Activated naive CD8-positive, alpha-beta T cell treated with anti-CD3 and anti-CD28 coated beads for 36 hours (primary cell): ENCODE data around the gene ANKRD30B. TPM values are rescaled to one million over a fixed set of nuclear protein-coding genes. Genes with fewer than 3 reads are reported as not detected.
"Not testable (repeated sequence)": the region's sequence is repeated elsewhere in the genome, so short reads cannot be mapped to it uniquely, and the experiment has no call there.

Source experiments
- DNase-seq: peaks from one replicate; pipeline ENCODE4 v3.0.0; 2021
- H3K27ac Mint-ChIP-seq: one replicate; pipeline ENCODE4 v1.8.0; 2022; ENCODE audit warnings: mild to moderate bottlenecking, moderate library complexity, mixed read lengths
- H3K27me3 Mint-ChIP-seq: one replicate; pipeline ENCODE4 v1.8.0; 2022; ENCODE audit warnings: mild to moderate bottlenecking, mixed read lengths
- H3K36me3 Mint-ChIP-seq: one replicate; pipeline ENCODE4 v1.8.0; 2021; ENCODE audit warnings: mild to moderate bottlenecking, mixed read lengths
- H3K4me1 Mint-ChIP-seq: one replicate; pipeline ENCODE4 v1.8.0; 2021; ENCODE audit warnings: mixed read lengths
- H3K4me3 Mint-ChIP-seq: one replicate; pipeline ENCODE4 v1.8.0; 2022; ENCODE audit warnings: mild to moderate bottlenecking, moderate library complexity, mixed read lengths
- H3K9me3 Mint-ChIP-seq: one replicate; pipeline ENCODE4 v1.8.0; 2022; ENCODE audit warnings: mixed read lengths
- total RNA-seq, 2 experiments: library from RNA; stranded (reverse); gene quantifications; one replicate each; pipeline ENCODE4 v1.2.3, GENCODE V29; 2021

The ANKRD30B gene, protein sequence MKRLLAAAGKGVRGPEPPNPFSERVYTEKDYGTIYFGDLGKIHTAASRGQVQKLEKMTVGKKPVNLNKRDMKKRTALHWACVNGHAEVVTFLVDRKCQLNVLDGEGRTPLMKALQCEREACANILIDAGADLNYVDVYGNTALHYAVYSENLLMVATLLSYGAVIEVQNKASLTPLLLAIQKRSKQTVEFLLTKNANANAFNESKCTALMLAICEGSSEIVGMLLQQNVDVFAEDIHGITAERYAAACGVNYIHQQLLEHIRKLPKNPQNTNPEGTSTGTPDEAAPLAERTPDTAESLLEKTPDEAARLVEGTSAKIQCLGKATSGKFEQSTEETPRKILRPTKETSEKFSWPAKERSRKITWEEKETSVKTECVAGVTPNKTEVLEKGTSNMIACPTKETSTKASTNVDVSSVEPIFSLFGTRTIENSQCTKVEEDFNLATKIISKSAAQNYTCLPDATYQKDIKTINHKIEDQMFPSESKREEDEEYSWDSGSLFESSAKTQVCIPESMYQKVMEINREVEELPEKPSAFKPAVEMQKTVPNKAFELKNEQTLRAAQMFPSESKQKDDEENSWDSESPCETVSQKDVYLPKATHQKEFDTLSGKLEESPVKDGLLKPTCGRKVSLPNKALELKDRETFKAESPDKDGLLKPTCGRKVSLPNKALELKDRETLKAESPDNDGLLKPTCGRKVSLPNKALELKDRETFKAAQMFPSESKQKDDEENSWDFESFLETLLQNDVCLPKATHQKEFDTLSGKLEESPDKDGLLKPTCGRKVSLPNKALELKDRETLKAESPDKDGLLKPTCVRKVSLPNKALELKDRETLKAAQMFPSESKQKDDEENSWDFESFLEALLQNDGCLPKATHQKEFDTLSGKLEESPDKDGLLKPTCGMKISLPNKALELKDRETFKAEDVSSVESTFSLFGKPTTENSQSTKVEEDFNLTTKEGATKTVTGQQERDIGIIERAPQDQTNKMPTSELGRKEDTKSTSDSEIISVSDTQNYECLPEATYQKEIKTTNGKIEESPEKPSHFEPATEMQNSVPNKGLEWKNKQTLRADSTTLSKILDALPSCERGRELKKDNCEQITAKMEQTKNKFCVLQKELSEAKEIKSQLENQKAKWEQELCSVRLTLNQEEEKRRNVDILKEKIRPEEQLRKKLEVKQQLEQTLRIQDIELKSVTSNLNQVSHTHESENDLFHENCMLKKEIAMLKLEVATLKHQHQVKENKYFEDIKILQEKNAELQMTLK (N-terminal part only)
- total RNA-seq: not detected

DNA sequence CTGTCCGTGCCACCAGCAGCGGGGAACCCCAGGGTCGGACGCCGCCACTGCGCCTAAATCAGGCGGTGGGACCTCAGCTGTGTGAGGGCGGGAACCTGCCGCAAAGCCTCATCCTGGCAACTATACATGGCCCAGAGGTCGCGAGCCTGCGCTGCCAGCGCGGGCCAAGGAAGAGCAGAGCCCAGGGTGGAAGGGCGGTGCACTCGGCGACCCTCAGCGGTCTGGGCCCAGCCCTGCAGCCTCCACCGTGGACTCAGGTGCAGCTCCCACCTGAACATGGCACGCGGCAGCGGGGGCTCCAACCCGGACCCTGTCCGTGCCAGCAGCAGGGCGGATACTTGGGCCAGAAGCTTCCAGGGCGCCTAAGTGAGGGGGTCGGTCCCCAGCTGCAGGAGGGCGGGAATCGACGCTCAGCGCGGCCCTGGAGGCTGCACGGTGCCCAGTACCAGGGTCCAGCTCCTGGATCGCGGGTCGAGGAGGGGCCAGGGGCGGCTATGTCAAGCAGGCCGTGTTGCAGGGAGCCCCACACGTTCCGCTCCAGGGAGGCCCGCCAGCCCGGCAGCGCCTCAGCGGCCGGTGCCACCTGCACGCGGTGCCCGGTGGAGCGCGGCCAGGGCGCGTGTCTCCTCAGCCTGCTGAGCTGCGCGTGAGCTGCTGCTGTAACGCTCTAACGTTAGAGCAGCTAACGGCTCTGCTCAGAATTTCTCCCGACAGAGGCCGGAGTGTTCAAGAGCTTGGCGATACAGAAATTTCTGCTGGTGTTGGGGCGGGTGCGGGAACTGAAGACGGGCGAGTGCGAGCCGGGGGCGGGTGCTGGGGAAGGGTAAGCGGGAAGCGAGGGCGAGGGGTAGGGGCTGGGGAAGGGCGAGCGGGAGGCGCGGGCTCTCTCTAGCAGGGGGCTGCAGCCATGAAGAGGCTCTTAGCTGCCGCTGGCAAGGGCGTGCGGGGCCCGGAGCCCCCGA, at the start of gene ANKRD30B:
ANKRD30B (plus strand) TSS at position 660 of the 962 bp plus-strand sequence; CDS start at position 908, 248 bp downstream.
- H3K4me3 Mint-ChIP-seq: peak within 1 kb of the TSS; percentile 22
- no peak within 1 kb of the TSS for H3K27ac Mint-ChIP-seq
- no peaks in the 10 kb centered on the region for H3K9me3 Mint-ChIP-seq
- H3K4me1 Mint-ChIP-seq: peaks cover 5% of the 10 kb centered on the region
- peaks cover 24% of the 10 kb centered on the region for H3K27me3 Mint-ChIP-seq
- DNase-seq: peak; percentile 8
- H3K36me3 Mint-ChIP-seq: no peaks in the 10 kb centered on the region

GRCh38 chr18:14701286-14702040, 46.5 kb upstream of the ANKRD30B start:
- H3K9me3 Mint-ChIP-seq, H3K4me3 Mint-ChIP-seq, H3K4me1 Mint-ChIP-seq, H3K27ac Mint-ChIP-seq, DNase-seq, H3K27me3 Mint-ChIP-seq, H3K36me3 Mint-ChIP-seq: not testable (repeated sequence)

DNA sequence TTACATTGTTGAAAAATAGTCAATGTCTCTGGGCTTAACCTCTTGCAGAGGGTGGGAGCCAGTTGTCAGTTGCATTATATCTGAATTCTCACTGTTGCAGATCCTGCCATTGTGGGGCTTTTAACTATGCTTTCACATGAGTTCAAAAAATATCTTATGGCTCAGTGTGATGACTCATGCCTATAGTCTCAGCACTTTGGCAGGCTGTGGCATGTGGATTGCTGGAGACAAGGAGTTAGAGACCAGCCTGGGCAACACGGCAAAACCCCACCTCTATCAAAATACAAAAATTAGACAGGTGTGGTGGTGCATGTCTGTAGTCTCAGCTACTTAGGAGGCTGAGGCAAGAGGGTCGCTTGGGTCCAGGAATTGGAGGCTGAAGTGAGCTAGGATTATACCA, 38.2 kb upstream of the ANKRD30B start:
- not testable (repeated sequence) for H3K4me3 Mint-ChIP-seq, H3K27ac Mint-ChIP-seq, H3K9me3 Mint-ChIP-seq, H3K36me3 Mint-ChIP-seq, H3K27me3 Mint-ChIP-seq, H3K4me1 Mint-ChIP-seq, DNase-seq

DNA sequence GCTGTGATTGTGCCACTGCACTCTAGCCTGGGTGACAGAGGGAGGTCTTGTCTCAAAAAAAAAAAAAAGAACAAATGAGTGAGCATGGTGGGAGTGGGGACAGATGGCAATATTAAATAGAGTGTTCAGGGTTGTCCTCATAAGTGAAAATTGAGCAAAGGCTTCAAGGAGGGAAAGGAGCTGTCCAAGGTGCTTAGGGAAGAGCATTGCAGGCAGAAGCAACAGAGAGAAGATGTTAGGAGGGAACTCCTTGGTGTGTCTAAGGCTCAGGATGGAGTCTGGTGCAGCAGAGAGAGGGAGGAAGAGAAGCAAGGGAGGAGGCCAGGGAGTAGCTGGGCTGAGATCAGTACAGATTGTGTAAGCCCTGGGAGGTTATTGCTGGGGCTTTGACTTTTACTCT, 26.4 kb upstream of the ANKRD30B start:
- DNase-seq, H3K4me1 Mint-ChIP-seq, H3K27ac Mint-ChIP-seq, H3K36me3 Mint-ChIP-seq, H3K9me3 Mint-ChIP-seq, H3K4me3 Mint-ChIP-seq, H3K27me3 Mint-ChIP-seq: not testable (repeated sequence)

DNA sequence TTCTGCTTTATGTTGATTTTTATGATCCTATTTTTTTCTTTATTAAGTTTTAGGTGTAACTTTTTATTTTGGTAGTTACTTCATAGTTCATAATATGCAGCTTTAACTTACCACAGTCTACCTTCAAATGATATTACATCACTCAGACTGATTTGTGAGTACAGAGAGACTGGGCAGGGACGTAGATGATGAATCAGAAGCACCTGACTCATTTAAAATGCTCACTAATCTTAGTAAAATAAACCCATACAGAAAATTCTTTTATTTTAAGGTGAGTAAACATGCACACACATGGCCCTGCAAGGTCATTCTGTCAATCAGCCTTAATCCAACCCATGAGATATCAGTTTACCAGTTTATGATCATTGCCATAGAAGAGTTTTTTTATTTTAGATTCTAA, 8.9 kb upstream of the ANKRD30B start:
- H3K9me3 Mint-ChIP-seq, DNase-seq, H3K4me1 Mint-ChIP-seq, H3K4me3 Mint-ChIP-seq, H3K27me3 Mint-ChIP-seq, H3K36me3 Mint-ChIP-seq, H3K27ac Mint-ChIP-seq: not testable (repeated sequence)

- Mint-ChIP-seq H3K27ac (no peak overlapping the region), H3K9me3 (no peaks in the 10 kb centered on the region), H3K4me3 (no peak overlapping the region), H3K36me3 (no peaks in the 10 kb centered on the region), H3K27me3 (peaks cover 24% of the 10 kb centered on the region), H3K4me1 (peaks cover 5% of the 10 kb centered on the region)
- DNase-seq: no peak
Measured at GRCh38 chr18:14746897-14747296, 1.1 kb upstream of the ANKRD30B start.

GRCh38 chr18:14748496-14748895, 524 bp downstream of the ANKRD30B start:
- H3K27me3 Mint-ChIP-seq: peaks cover 24% of the 10 kb centered on the region
- H3K4me3 Mint-ChIP-seq: peak overlapping the region; percentile 22
- no peaks in the 10 kb centered on the region for H3K9me3 Mint-ChIP-seq
- H3K36me3 Mint-ChIP-seq: no peaks in the 10 kb centered on the region
- H3K27ac Mint-ChIP-seq: no peak overlapping the region
- no peak for DNase-seq
- peaks cover 5% of the 10 kb centered on the region for H3K4me1 Mint-ChIP-seq

DNA sequence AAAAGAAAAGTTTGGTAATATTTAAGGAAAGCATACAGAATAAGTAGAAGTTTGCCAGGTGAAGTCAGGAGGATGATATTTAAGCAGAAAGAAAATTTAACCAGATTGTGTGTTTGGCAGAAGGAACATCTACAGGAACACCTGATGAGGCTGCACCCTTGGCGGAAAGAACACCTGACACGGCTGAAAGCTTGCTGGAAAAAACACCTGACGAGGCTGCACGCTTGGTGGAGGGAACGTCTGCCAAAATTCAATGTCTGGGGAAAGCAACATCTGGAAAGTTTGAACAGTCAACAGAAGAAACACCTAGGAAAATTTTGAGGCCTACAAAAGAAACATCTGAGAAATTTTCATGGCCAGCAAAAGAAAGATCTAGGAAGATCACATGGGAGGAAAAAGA, 15.6 kb downstream of the ANKRD30B start:
- not testable (repeated sequence) for H3K4me1 Mint-ChIP-seq, H3K9me3 Mint-ChIP-seq, H3K27me3 Mint-ChIP-seq, DNase-seq, H3K27ac Mint-ChIP-seq, H3K4me3 Mint-ChIP-seq, H3K36me3 Mint-ChIP-seq

DNA sequence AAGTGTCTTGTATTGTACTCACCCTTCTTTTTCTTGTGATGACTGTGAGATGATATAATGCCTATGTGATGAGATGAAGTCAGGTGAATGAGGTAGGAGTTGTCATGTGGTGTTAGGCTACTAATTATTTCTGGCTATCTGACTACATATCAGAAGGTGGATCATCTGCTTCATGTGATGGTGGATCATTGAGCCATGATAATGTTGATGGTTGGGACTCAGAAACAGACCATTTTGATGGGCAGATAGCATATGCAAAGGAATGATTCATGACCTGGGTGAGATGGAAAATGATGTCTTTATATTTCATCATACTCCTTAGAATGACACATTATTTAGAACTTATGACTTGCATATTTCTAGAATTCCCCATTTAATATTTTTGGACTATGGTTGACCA, 19.5 kb downstream of the ANKRD30B start:
- peak overlapping the region; percentile 18 for H3K27ac Mint-ChIP-seq
- H3K4me1 Mint-ChIP-seq: peaks cover 9% of the 10 kb centered on the region
- DNase-seq: no peak
- H3K4me3 Mint-ChIP-seq: no peak overlapping the region
- no peaks in the 10 kb centered on the region for H3K27me3 Mint-ChIP-seq
- H3K9me3 Mint-ChIP-seq: no peaks in the 10 kb centered on the region
- no peaks in the 10 kb centered on the region for H3K36me3 Mint-ChIP-seq

GRCh38 chr18:14768241-14768640, 20.3 kb downstream of the ANKRD30B start:
- DNase-seq: no peak
- no peaks in the 10 kb centered on the region for H3K27me3 Mint-ChIP-seq
- H3K4me1 Mint-ChIP-seq: peaks cover 9% of the 10 kb centered on the region
- no peaks in the 10 kb centered on the region for H3K36me3 Mint-ChIP-seq
- peak overlapping the region; percentile 31 for H3K27ac Mint-ChIP-seq
- H3K4me3 Mint-ChIP-seq: no peak overlapping the region
- H3K9me3 Mint-ChIP-seq: no peaks in the 10 kb centered on the region

DNA sequence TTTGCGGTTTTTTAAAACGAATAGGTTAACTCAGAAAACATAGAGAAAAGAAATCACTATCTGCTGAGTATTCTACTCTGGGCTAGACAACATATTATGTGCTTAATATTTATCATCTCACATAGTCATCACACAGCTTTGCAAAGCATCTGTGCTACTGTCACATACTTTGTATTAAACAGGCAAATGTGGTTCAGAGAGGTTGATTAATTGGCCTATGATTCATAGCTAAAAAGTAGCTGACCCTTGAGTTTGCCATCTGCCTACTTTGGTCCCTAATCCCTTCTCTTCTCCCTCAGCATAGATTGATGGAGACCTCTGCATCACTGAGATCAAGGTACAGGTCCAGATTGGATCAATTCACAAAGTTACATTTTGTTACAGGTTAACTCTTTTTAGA, 21.4 kb downstream of the ANKRD30B start:
- Mint-ChIP-seq H3K27me3 (no peaks in the 10 kb centered on the region), H3K27ac (no peak overlapping the region), H3K36me3 (no peaks in the 10 kb centered on the region), H3K4me3 (no peak overlapping the region), H3K4me1 (peaks cover 9% of the 10 kb centered on the region), H3K9me3 (no peaks in the 10 kb centered on the region)
- no peak for DNase-seq

GRCh38 chr18:14776801-14777200, 28.8 kb downstream of the ANKRD30B start:
- DNase-seq: no peak
- H3K27me3 Mint-ChIP-seq: no peaks in the 10 kb centered on the region
- no peaks in the 10 kb centered on the region for H3K9me3 Mint-ChIP-seq
- no peak overlapping the region for H3K4me3 Mint-ChIP-seq
- no peaks in the 10 kb centered on the region for H3K36me3 Mint-ChIP-seq
- H3K4me1 Mint-ChIP-seq: no peaks in the 10 kb centered on the region
- no peak overlapping the region for H3K27ac Mint-ChIP-seq

DNA sequence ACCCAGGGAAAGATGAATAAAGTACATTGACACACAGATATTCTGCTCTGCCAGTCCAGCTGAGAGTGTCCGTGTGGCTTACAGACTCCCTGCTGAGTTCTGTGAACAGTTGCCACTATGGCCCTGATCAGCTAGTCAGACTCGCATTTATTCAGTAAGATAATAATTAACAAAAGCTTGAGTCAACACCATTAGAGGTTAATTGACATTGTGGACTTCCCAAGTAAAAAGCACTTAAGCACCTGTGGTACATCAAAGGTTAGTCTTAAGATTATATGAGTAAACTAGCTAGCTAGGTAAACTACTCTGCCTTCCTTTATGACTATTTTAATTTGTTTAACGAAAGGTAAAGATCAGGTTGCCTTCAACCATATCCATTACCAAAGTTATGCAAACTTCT, 33.7 kb downstream of the ANKRD30B start:
- H3K27me3 Mint-ChIP-seq: no peaks in the 10 kb centered on the region
- no peak overlapping the region for H3K27ac Mint-ChIP-seq
- no peak for DNase-seq

More for the DNA sequence above, 33.7 kb downstream of the ANKRD30B start:
- no peaks in the 10 kb centered on the region for H3K9me3 Mint-ChIP-seq
- H3K4me3 Mint-ChIP-seq: no peak overlapping the region
- no peaks in the 10 kb centered on the region for H3K36me3 Mint-ChIP-seq
- H3K4me1 Mint-ChIP-seq: no peaks in the 10 kb centered on the region
